GM19351 (cell line): ENCODE results near the gene SYNDIG1L.
A peak's percentile ranks its signal among the peaks of the same experiment; 100 is the strongest.
"Not testable (repeated sequence)": the region's sequence is repeated elsewhere in the genome, so short reads cannot be mapped to it uniquely, and the experiment has no call there.

Source experiments
- ATAC-seq: cut with Tn5 transposase; IDR thresholded peaks from one replicate; pipeline ENCODE4 v1.9.1; 2021; ENCODE audit warnings: mild to moderate bottlenecking, moderate library complexity; ENCODE audit not compliant: unreplicated experiment

The SYNDIG1L gene

GRCh38 chr14:74403619-74404417, 22.2 kb downstream of the SYNDIG1L start:
- no peak for ATAC-seq

DNA sequence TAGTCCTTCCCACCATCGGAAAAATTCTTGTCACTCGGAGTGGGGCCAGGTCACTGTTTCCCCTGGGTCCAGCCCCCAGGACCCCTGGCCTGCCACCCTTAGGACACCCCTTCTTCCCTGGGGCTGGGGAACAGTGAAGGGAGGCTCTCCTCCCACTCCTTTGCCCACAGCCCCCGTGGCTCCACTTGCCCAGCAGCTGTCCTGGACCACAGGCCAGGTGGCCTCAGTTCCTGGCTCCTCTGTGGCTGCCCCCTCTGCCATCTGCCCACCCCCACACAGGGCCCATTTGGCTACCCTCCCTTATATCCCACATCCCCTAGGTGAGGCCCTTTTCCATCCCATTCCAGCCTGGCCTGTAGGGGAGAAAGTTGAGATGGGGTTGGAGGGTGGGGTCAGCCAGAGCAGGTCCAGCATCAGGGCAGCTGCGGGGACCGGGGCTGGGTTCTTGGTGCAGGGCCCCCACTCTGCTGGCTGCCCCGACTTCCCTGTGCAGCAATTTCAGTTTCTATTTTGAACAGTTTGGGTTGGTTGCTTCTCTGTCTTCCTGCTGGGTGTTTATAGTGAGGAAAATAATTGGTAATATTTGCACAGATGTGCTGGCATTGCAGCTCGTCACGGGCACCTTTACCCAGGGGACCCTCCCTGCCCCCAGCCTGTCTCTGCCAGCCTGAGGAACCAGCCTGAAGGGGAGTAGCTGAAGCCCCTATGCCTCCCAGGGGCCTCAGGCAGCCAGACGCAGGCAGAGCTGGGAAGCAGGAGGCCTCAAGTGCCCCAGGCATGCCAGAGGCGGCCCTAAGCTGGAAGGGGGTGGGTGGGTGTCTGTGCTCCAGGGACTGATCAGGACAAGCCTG, 23.4 kb downstream of the SYNDIG1L start:
- no peak for ATAC-seq

GRCh38 chr14:74401504-74402241, 24.3 kb downstream of the SYNDIG1L start:
- peak; percentile 83 for ATAC-seq

GRCh38 chr14:74400919-74401503, 25.0 kb downstream of the SYNDIG1L start:
- no peak for ATAC-seq

- no peak for ATAC-seq
Measured at GRCh38 chr14:74400031-74400685, 25.9 kb downstream of the SYNDIG1L start.

GRCh38 chr14:74395094-74395493, 30.9 kb downstream of the SYNDIG1L start:
- ATAC-seq = no peak

DNA sequence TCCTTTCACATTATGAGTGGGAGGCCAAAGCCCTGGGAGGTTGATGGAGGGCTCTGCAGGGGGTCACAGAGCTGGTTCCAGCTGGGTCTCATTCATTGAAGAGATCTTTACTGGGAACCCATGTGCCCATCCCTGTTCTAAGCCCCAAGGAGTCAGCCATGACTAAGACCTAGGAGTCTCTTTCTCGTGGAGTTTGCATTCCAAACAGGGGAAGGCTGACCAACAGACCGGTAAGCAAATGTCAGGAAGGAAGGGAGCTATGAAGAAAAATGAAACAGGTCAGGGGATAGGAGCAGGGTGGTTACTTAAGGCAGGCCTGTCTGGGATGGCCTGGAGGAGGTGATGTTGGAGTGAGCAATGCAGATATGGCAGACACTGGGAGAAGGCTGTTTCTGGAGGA, 31.5 kb downstream of the SYNDIG1L start:
- ATAC-seq = no peak

DNA sequence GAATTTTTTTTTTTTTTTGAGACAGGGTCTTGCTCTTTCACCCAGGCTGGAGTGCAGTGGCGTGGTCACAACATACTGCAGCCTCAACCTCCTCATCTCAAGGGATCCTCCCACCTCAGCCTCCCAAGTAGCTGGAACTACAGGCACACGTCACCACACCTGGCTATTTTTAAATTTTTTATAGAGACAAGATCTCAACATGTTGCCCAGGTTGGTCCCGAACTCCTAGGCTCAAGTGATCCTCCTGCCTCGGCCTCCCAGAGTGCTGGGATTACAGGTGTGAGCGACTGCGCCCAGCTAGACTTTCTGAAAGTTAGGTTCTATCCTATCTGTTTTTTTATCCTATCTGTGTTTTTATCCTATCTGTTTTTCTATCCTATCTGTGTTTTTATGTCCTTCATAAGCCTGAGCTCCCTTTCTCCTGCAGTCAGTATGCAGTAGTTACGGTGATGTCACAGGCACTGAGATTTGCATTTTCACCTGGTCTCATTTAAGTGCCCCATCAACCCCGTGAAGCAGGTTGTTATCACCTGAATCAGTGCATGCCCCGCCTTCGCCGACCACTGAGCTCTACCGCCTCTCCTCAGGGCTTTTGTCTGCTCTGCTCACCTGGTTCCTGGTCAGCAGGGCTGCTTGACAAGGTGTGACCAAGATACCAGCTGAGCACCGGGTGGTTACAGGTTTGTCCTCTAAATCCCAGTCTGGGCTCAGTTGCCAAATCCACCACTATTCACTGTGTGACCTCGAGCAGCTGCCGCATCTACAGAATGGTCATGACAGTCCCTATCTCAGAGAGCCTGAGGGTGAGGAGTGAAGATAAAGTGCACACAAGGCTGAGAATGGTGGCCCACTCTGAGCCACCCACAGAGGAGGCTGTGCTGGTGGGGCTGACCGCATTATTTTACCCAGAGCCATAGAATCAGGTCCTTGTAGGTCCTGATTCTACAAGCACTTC, 33.1 kb downstream of the SYNDIG1L start:
- ATAC-seq = no peak

DNA sequence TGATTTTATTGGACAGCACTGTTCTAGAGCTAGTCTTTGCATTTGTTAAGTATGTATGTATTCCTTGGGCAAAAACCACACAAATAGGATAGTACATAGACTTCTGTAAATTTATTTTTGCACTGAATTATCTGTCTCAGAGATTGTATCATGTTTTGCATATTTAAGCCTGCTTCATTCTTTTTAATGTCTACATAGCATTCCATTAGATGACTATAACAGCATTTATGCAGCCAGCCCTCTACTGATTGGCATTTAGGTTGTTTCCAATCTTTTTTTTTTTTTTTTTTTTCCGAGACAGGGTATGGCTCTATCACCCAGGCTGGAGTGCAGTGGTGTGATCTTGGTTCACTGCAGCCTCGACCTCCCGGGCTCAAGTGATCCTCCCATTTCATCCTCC, 34.5 kb downstream of the SYNDIG1L start:
- no peak for ATAC-seq

GRCh38 chr14:74390505-74390904, 35.5 kb downstream of the SYNDIG1L start:
- not testable (repeated sequence) for ATAC-seq

DNA sequence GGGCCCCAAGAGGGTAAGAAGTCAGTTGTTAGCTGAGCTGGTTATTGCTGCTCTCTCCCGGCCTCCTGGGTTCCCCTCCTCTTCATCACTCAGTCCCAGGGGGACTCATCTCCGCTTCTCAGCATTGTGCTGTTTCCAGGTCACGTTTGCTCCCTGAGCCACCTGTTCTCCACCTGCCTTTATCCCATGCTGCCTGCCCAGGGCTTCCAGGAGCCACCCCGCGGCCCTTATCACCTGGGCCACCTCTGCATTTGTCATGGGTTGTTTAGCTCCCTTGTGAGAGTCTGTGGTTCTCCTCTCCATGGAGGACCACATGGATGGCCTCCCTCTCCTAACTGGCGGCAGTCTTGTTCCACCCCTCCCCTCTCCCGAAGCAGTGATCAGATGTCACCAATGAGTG, 36.0 kb downstream of the SYNDIG1L start:
- no peak for ATAC-seq

DNA sequence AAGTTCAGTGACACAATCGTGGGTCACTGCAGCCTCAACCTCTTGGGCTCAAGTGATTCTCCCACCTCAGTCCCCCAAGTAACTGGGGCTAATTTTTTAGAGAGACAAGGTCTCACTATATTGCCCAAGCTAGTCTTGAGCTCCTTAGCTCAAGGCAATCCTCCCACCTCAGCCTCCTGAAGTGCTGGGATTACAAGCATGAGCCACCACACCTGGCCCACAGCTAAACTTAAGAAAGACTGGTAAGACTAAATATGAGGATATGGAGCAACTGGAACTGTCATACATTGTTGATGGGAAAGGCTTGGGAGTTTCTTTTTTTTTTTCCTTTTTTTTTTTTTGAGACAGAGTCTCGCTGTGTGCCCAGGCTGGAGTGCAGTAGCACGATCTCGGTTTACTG, 43.8 kb downstream of the SYNDIG1L start:
- no peak for ATAC-seq

GRCh38 chr14:74381571-74381970, 44.4 kb downstream of the SYNDIG1L start:
- not testable (repeated sequence) for ATAC-seq

- no peak for ATAC-seq
Measured at GRCh38 chr14:74380845-74381244, 45.2 kb downstream of the SYNDIG1L start.

DNA sequence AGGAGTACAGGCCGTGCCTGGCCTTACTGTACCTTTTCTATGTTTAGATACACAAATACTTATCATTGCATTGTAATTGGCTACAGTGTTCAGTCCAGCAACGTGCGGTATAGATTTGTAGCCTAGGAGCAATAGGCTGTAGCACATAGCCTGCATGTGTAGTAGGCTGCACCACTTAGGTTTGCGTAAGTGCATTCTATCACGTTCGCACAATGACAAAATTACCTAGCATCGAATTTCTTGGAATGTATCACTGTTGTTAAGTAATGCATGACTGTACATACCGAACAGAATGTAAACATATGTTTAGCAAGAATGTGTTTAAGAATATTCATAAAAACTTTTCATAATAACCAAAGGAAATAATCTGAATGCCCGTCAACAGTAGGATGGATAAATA, 45.8 kb downstream of the SYNDIG1L start:
- no peak for ATAC-seq

DNA sequence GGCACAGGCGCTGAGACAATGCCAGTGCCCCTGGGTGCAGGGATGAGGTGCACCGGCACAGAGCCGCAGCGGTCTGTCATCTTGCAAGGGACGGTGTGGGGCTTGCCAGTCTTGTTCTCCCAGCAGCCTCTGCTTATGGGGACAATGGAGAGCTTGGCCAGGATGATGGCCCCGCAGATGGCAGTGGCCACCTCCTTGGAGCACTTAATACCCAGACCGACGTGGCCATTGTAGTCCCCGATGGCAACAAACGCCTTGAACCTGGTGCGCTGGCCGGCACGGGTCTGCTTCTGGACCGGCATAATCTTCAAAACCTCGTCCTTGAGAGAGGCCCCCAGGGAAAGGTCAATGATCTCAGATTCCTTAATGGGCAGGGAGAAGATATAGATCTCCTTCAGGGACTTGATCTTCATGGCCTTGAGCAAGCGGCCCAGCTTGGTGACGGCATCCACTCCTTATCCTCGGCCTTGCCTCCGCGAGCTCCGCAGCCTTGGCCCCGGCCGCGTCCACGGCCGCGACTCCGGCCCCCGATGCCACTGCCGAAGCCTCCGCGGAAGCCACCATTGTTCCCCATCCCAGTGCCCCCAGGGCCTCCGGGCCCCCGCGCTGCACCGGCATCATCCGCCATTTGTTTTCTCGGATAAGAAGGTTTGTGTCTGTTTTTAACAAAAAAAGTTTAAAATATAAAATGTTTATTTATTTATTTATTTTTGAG, 47.9 kb downstream of the SYNDIG1L start:
- no peak for ATAC-seq

GRCh38 chr14:74368441-74368840, 57.6 kb downstream of the SYNDIG1L start:
- no peak for ATAC-seq

GRCh38 chr14:74368026-74368425, 58.0 kb downstream of the SYNDIG1L start:
- no peak for ATAC-seq
